Raji (cell line): ENCODE results near the gene APOL2.

Experiments
- POLR2A ChIP-seq: IDR thresholded peaks from 2 replicates; pipeline ENCODE4 v1.6.1; 2011; ENCODE audit warnings: low read depth, low read length, control low read depth; ENCODE audit not compliant: insufficient read depth

Gene APOL2

DNA sequence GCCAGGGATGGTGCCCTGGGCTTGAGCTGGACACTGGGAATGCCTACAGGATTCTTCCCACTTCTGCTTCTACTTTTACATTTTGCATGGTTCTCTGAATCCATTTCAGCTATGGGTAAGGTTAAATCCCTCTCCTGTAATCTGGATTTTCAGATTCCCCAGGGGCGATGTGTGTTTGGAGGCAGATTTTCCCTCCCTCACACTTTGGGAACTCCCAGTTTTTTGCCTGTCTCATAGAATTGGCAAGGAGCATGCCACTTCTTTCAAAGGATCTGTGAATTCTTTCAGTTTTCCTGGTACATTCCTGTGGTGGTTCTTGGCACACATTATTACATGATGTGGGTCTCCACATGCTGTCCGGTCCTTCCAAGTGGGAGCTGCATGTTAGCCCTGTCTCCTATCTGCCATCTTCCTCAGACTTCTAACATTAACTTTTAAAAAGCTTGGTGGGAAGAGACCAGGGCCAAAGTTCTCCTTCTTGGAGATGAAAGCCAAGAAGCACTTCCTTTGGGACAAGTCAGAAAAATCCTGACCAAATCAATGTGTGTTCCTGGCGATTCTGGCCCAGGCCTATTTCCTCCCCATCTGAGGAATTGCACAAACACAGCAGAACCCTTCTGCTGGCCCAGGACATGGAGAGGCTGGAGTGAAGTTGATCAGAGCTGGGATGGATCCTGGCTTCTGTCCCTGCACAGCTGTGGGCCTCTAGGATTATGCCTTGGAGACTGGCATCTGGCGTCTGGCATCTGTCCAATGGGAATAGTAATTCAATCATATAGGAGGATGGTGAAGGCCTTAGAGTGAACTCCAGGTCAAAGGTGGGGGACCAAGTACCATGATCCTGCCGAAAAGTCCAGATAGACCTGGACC, 5.4 kb upstream of the APOL2 start:
- TF ChIP-seq POLR2A: no peak

DNA sequence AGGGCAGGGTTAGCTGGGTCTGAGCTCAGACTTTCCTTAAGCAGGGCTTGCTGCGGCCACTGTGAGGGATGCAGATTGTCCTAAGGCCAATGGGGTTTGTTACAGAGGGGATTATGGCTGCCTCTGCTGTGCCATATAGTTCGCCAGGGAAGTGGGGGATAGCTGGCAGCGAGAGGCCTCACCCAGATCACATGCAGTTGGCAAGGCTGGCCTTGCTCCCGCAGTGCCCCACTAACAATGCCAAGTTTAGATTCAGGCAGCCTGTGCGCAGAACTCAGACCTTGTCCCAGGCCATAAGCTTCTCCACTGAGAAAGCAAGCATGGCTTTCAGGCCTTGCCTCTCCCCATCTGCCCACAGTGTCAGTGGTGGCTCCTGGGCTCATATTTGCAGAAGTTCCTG, 4.7 kb upstream of the APOL2 start:
- TF ChIP-seq POLR2A: no peak

DNA sequence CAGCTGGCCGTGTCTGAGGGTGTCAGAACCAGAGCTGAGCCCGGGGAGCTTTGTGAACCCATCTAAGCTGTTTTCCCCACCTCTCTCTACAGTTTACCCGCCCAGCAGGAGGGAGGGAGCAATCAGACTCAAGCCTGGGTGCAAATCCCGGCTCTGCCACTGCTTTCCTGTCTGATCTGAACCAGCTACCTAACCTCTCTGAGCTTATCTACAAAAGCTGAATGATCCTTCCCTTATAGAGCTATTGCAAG, 252 bp downstream of the APOL2 start:
- no peak for TF ChIP-seq POLR2A

GRCh38 chr22:36238373-36239149, 766 bp downstream of the APOL2 start:
- TF ChIP-seq POLR2A: no peak

DNA sequence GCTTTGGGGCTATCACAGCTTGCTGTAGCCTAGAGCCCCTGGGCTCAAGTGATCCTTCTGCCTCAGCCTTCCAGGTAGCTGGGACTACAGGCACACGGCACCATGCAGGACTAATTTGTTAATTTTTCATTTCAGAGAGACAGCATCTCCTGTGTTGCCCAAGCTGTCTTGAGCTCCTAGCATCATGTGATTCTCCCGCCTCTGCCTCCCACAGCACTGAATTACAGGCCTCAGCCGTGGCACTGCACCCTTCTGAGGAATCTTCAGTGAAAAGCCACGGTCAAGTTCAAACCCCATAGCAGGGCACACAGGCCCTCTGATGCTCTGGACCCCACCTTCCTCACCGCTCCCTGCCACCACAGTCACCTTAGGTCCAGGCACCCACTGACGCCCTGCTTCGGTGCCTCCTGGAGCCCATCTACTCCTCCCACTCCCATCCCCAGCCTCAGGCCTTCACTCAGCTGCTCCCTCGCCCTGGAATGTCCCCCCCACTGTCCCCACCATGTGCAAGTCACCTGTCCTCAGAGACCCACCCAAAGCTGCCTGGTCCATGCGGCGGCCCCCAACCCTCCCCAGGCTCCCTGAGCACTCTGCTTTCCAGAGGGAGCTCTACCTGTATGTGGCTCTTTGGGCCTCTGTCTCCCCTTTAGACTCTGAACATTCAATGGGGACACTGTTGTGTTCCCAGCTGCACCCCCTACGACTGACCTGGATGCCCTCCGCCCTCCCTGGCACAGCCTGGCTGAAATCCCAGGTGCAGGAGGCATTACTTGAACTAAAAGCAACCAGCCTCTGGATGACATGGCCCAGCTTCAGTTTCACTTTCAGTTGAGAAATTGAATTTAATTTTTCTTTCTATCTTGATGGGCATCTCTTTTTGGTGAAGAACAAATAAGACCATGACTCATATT, 1.6 kb downstream of the APOL2 start:
- no peak for TF ChIP-seq POLR2A

- TF ChIP-seq POLR2A: no peak
Observed at GRCh38 chr22:36236388-36237319, 2.7 kb downstream of the APOL2 start.

- no peak for TF ChIP-seq POLR2A
Observed at GRCh38 chr22:36235585-36235984, 3.7 kb downstream of the APOL2 start.

DNA sequence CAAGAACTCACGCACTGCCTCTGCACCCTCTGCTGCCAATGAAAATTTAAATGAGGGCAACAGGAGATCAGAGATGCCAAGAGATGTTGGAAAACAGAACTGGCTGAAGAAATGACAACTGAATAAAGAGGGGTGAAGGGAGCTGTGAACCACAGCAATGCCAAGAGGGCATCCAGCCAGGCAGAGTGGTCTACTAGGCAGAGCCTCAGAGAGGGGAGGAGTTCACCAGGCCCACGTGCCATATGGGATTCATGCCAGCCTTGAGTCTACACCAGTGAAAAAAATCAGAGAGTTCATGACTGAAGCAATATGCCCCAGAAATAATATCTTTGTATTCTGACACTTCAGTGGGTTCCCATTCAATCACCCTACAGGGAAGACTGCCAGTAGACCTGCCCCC, 4.4 kb downstream of the APOL2 start:
- no peak for TF ChIP-seq POLR2A

DNA sequence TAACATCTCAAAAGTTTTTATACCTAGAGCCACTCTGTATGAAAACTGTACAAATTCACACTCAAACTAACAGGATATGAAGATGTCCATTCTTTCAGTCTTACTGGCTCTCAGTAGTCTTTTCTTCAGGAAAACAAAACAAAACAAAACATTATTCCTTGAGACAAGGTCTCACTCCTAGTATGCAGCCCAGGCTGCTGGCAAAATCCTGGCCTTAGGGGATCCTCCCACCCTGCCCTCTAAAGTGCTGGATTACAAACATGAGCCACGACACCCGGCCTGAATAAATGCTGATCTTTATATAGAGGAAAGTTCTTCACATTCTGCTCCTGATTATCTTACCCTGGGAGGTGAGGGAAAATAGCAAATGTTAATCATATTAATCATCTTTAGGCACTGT, 5.1 kb downstream of the APOL2 start:
- TF ChIP-seq POLR2A: no peak

- TF ChIP-seq POLR2A: no peak
Observed at GRCh38 chr22:36233796-36234195, 5.5 kb downstream of the APOL2 start.

DNA sequence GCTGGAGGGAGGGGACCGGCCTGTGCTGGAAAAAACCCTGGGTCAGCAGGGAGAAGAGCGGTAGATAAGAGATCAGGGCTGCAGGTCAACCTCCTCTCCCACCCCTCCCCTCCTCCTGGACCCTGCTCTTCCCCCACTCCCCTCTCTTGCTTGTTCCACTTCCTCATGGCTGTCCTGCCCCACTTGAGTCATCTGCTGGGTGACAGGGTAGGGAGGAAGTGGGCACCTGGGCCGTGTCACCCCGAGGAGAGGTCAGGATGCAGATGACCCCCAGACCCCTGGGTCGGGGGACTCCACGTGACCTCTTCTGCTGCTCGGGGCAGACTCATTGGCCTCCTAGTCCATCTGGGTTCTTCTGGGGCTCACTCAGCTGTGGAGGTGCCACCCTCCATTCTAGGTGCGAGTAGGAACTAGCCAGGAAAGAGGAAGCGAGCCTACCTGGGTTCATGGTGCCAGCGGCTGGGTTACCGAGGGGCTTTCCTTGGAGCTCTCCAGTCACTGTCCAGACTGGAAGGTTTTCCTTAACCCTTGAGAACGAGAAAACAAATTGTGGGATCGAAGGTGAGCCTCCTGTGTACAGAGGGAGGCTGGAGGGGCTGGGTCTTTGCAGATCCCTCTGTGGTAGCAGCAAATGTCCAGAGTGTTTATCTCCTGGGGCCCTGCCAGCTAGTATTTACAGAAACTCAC, 6.5 kb downstream of the APOL2 start:
- no peak for TF ChIP-seq POLR2A

DNA sequence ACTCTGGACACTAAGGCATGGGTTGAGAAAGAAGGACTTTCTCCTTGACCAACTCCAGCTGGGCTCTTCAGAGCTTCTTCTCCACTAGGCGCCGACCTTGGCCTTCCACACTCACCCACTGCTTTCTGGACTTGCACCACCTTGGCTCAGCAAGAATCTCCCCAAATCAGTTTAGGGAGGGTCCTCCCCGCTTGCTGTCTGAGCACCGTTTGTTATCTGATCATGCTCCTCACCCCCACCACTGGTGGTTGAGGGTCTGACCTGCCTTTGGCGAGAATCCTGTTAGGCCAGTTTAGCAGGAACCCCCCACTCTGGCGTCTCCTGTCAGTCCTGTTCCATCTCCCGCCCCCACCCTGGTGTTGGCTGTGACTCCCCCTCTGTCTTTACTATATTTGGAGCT, 10.4 kb downstream of the APOL2 start:
- no peak for TF ChIP-seq POLR2A

DNA sequence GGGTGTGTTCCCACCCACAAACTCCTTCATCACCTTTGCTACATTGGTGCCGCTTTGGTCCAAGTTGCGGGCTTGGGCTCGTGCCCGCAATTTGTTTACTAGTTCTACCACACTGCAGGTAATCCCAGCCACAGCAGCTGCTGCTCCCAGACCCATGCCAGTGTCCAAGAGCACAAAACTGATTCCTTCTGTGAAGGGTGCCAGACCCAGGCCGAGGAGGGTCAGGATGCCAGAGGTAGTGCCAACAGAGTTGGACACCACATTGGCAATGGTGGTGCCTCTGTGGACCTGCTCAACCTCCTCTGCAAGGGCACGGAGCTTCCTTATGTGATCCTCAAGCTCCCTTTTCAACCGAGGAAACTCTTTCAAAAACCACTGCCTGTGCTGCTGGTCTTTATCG, 11.5 kb downstream of the APOL2 start:
- no peak for TF ChIP-seq POLR2A

DNA sequence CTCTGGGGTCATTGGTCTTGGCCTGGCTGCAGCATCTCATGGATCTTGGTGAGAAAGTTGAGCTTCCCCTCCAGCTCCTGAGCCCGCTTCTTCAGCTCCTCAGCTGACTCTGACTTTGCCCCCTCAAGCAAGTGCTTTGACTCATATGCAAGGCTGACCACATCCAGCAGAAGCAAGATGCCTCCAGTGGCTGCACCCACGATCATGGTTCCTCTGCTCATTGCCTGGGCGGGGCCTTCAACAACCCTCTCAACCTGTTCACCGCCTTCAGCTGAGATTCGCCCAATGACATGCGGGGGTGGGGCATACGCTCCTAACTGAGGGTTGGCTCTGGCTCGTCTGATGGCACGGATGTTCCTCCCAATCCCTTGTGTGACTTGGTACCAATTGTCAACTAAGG, 11.9 kb downstream of the APOL2 start:
- no peak for TF ChIP-seq POLR2A
